HG02759 (cell line): ENCODE results near the gene GRID2.
A peak's percentile ranks its signal among the peaks of the same experiment; 100 is the strongest.

Source experiments
- ATAC-seq: cut with Tn5 transposase; IDR thresholded peaks from one replicate; pipeline ENCODE4 v1.9.1; 2021; ENCODE audit warnings: mild to moderate bottlenecking, moderate library complexity; ENCODE audit not compliant: unreplicated experiment

GRID2 gene

DNA sequence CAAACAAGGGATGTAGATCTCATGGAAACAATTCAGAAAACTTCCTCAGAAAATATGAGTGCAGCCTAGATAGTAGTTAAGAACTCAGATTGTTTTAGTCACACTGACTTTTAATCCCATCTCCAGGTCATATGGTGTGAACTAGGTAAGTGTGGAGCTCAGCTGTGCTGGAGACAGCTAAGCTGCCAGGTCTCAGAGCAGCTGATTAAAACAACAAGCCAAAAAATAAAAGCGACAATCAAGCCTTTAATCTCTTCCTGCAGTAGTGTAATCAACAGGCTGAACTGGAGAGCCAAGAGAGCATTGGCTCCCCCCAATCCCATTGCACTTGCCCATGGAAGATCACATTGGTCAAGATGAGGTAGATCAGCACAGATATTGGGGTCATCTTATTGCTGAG lies 1426.5 kb downstream of the GRID2 start:
- ATAC-seq, result no peak

DNA sequence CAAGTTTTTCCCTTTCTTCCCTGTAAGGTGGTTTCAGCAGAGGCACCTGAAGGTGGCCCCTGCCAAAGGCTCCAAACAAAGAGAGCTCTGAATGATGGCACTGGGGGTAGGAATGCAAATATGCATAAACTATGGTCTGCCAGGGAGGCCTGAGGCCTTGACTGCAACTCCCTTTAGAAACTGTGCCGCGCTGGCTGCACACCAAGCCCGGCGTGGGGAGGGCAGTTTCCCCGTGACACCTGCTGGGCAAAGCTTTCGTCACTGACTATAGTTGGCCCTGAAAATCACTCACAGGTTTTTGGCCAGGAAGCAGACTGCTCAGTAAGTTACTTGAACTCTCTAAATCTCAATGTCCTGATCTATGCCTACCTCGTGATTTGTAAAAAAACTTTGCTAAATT lies 1427.0 kb downstream of the GRID2 start:
- ATAC-seq, result peak; percentile 19

DNA sequence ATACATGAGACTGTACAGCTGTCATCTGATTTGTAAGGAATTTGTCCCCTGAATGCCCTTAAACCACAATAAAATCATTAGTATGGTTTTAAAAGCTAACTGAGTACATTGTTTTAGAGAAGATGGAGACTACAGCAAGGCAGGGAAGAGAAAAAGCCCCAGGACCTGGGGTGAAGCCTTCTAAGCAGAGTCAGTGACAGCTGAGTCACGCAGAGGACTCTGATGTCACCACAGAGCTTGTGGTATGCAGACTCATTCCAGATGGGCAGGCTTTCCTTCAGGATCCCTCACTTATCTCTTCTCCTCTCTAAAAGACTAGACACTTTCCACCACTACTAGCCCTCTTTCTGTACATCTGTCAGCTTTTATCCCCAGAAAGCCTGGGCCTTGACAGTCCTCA lies 1427.7 kb downstream of the GRID2 start:
- peak; percentile 63 for ATAC-seq

DNA sequence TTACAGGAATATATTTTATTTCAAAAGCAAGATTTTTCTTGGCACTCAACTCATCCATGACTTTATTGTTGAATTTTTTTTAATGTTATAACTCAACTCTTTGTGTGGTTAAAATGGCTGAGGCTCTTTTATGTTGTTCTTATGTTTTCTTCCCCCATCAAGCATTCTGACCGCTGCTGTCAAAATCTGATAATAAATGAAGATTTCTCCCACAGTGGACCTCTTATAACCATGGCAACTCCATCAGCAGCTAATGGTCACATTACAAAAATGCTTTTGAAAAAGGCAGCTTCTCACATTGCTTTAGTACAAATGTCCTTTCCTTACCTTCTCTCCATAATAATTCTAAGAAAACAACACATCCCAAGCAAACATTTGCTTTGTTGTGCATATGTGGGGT lies 1428.7 kb downstream of the GRID2 start:
- ATAC-seq, result no peak

DNA sequence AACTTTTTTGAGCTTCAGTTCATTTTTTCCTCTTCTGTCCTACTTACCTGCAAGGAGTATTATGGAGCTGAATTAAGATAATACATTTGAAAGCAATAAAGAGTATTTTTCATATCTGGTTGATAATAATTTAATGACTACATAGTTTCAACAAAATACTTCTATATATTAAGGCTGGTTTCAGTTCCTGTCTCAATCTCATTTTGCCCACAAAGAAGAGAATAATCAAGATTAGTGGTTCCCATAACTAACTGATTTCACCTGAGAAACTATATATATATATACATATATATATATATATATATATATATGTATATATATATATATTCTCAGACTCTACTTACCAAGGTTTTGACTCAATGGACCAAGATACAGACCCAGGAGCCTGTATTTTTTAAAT lies 1437.1 kb downstream of the GRID2 start:
- ATAC-seq, result no peak

DNA sequence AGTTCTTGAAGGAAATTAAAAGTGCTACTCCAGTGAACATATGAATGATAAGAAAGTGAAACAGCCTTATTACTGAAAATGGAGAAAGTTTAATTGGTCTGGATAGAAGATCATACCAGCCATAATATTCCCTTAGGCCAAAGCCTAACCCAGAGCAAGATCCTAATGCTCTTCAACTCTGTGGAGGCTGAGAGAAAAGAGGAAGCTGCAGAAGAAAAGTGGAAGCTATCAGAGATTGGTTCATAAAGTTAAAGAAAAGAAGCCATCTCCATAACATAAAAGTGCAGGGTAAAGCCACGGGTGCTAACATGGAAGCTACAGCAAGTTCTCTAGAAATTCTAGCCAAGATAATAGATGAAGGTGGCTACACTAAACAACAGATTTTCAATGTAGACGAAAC lies 1439.3 kb downstream of the GRID2 start:
- ATAC-seq, result no peak

DNA sequence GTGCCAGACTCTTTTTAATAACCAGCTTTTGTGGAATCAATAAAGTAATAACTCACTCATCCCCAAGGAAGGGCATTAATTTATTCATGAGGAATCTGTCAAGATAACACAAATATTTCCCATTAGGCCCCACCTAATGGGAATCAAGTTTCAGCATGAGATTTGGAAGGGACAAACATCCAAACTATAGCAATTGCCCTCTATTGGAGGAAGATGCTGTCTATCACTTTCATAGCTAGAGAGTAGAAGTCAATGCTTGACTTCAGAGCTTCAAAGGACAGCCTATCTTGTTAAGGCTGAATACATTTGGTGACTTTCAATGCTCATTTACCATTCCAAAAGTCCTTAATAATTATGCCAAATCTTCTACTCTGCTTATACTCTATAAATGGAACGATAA lies 1439.9 kb downstream of the GRID2 start:
- no peak for ATAC-seq

DNA sequence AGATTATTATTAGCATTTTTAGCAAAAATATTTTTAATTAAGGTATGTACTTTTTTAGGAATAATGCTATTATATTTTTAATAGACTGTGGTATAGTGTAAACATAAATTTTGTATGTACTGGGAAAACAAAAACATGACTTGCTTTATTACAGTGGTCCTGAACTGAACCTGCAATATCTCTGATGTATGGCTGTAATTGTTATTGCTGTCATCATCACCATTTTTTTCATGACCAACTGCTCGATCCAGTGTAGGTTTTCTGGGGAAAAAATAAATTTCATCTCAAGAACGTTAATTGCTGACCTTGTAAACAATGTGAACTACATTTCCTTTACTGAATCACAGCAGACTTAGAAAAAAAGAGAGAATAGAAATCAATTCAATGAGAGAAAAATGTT lies 1441.2 kb downstream of the GRID2 start:
- ATAC-seq, result no peak

DNA sequence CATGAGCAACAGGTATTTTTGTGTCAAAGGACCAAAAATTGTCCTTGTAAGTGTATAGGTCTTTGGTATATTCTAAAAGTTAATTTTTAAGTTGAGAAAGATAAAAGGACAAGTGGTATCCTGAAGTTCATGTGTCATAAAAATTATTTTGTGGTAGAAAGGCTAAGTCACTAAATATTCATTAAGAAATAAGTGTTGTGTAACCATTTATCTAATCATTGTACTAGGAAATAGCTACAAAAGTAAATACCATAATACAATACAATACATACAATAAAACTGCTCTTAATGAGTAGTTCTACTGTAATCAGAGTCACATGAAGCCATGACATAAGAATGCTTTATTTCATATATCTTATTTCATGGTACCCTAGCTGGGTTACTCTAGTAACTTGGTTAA lies 1442.3 kb downstream of the GRID2 start:
- no peak for ATAC-seq

DNA sequence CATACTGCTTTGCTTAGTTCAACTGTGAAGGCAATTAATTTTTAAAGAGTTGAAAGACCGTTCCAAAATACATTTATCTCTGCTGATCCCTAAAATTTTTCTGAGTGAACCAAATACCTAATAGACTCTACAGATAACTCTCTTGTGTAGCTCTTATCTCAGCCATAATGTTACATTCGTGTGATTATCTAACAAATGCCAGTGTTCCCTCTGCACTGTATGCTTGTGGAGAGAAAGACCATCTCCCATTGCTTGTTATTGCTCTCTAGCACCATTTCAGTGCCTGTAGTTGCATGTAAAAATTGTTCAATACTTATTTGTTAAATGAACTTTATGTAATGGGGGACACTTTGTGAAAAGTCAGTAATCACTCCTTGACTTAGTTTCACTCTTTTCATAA lies 1443.5 kb downstream of the GRID2 start:
- ATAC-seq, result no peak

DNA sequence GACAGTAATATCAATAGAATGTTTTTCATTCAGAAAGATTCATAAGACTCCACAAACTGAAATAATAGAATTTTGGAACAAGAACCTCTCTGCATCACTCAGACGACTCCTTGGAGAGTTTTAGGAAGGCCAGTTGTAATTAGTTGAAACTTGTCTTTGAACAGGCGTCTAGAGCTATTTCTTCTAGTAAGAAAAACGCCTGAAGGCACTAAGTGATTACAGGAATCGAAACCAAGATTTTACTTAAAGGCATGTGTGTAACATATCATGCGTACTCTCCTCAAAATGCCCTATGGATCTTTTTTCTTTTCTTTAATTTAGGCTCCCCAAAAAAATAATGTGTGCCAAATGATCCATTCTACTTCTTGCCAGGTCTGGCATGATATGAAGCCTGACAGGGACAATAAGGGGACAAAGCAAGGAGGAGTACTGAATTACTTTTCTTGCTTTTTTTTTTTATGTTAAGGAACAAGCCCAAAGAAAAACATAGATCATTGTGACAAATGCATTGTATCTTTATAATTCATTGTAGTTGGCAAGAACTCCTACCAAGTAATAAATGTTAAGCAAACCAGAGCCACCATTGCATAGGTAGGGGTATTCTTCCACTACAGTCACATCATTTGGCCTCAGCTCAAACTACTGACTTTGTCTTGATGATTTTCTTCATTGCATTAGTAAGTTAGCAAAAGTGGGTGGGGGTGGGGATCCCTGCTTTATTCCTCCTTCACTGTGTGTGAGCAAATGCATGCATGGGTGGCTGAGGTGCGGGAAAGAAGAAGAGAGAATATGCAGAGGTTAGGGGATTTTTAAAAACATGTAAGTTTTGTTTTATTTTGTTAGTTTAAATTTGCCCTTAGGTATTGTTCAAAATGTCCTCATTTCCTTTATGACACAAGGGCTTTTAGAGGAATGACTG lies 1444.9 kb downstream of the GRID2 start:
- peak; percentile 35 for ATAC-seq

DNA sequence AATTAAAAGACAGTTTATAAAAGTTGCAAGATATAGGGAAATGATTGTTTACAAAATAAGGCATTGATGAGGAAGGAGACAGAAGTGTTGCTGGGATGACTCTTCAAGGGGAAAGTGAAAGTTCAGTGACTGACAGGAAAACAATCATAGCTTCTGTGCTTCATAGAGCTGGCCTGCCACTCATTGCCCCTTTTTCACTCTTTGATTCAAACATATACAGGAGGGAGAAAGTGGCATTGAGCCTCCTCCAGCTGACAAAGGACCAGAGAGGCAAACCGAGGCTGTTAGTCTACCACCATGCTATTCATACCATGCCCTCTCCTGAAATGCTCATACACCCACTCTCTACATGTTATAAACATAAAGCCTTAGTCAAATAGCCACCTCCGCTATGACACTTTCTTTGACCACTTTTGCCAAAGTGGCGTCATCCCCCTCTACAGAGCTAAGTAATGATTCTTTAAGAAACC lies 1445.6 kb downstream of the GRID2 start:
- ATAC-seq, result peak; percentile 83

DNA sequence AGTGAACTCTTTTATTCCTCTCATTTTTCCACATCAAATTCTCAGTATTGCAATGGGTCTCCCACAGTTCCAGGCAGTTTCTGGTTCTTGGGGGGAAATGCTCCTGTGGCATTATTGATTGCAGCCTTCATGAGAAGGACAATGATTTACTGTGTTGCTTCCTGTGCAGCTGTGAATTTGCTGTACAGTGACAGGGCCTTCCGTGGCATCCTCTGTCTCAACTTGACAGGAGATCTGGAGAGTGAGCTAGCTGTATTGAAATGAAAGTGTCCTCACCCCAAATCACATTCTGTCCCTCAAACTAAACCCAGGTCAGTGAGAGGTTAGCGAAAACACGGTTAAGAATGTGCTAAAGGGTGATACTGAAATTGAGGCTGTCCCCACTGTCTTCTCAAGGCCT lies 1447.6 kb downstream of the GRID2 start:
- peak; percentile 20 for ATAC-seq

DNA sequence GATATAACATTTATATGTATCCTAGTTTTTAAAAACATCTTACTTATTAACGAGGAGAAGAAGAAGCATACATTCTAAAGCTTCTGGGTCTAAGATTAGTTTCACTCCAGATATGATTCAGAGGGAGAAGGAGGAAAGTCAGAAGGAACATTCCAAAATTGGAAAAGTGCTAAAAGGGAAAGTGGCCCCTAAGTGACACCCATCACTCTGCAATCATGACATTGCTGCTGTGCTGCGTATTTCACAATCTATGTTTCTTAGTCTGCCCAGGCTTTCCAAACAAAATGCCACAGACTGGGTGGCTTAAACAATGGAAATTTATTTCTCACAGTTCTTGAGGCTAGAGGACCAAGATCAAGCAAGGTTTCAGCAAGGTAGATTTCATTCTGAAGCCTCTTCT lies 1452.3 kb downstream of the GRID2 start:
- no peak for ATAC-seq

DNA sequence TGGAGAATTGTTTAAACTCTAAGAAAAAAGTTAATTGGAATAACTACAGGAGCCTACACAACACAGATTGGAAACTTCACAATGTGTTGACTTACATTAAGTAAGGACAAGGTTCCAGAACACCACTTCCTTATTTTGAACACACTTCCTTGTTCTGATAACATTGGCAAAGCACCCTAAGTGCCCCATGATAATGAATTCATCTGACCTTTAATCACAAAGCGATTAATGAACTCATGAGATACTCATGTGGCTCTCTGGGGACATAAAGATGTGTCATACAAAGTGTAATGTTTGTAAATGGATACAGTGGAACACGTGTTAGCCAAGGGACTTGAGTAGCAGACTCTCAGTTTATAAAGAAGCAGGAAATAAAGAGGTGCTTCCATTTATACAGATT lies 1455.7 kb downstream of the GRID2 start:
- ATAC-seq, result no peak

DNA sequence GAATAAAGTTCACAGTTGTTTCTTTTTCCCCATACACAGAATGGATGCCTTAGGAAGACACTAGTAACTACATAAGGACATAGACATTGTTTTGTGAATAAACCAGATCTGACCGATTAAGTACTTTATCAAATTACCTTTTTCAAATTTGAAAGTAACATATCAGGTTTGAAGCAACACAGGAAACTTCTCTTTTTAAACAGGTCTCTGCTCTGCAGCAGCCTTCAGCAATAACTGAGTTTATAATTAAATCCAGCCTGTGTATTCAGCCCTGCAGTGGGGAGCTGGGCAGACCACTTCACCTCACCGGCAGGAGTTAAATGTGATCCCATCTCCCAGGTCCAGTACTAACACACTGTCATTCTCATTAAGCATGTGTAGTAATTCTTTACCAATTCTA lies 1456.5 kb downstream of the GRID2 start:
- ATAC-seq, result no peak

DNA sequence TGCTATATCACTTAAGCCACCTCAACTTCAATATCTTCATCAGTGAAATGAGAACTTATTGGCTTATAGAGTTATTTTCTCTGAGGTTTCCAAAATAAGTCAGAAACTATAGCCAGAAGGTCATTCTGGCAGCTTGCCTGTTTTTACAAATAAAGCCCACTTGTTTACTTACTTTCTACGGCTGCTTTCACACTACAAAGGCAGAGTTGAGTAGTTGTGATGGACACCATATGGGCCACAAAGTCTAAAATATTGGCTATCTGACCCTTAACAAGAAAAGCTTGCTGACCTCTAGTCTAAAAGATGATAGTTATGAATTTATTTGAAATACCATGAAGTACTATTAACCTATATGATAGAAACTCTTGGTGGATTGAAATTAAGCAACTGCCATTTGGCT lies 1457.5 kb downstream of the GRID2 start:
- no peak for ATAC-seq

DNA sequence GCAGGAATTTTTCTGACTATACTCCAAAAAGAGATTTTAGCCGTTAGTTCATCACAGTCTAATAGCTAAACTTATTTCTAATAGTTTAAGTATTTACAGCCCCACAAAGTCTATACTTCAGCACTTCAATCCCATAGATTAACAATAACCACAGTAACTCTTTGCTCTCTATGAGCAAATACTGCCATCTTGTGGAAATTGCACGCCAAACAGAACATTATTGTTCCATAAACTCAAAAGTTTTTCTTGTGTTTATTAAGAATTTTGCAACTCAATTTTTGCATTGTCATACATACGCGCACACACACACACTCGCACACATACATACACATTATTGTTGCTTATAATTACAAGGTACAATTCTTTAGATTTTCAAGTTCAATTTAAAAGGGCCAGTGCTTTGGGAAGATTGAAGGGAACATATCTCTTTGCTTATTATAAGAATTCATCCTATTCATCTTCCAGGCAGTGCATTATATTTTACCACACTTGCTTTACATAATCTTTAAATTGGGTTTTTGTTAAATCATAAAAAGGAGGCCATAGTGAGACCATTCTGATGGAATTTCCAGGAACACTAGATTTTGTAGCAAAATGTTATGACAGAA lies 1461.0 kb downstream of the GRID2 start:
- peak; percentile 83 for ATAC-seq

DNA sequence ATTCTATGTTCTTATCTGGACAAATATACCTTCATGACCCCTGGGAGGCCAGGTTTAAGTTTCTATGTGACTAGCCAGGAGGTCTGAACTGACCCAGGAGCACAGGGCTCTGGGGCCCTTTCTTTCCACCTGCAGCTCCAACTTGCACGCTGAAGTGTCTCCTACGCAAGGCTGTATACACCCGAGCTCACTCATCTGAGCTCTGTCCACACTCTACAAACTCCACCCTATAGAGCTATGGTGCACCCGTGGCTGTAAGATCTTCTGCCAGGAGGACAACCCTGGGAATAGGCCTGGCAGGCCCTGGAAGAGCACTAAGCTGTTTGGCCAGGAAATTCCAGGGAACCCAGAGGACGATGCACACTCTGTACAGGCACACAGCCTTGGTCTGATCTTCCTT lies 1464.2 kb downstream of the GRID2 start:
- ATAC-seq, result no peak

DNA sequence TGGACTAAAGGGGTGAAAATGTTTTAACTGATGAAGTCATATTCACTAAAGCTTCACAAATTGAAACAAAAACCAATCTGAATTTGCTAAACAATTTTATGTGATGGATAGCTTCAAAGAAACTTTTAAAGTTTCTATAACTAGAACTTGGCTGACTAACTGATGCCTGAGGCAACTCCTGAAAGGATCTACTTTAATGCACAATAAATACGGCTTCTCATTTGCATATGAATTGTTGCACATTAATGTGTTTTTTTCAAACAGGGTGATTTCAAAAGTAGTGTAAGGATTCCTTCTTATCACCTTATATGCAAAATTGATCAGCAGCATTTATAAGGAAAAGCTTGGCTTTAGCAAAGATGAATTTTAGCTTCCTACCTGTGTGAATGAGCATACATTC lies 1466.4 kb downstream of the GRID2 start:
- no peak for ATAC-seq

DNA sequence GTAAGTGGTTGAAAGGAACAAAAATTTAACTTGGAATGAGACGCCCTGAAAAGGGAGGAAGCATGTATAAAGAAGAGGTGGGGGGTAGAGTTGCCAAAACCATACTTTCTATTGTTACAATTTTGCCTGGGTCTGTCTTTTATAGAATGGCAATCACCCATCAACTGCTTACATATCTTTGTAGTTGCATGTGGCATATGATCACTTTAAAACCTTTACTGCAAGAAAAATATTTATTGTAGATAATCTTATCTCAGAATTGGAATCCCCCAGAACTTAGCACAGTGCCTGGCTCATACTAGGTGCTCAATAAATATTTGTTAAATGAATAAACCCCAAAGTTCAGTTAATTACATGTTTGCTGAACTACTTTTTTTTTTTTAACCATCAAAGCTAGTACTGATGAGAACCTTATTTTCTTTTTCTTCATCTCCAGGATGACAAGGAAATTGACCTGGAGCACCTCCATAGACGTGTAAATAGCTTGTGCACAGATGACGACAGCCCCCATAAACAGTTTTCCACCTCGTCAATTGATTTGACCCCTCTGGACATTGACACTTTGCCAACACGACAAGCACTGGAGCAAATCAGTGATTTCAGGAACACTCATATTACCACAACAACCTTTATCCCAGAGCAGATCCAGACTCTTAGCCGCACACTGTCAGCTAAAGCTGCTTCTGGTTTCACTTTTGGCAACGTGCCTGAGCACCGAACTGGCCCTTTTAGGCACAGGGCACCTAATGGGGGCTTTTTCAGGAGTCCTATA lies 1468.1 kb downstream of the GRID2 start:
- ATAC-seq, result no peak

DNA sequence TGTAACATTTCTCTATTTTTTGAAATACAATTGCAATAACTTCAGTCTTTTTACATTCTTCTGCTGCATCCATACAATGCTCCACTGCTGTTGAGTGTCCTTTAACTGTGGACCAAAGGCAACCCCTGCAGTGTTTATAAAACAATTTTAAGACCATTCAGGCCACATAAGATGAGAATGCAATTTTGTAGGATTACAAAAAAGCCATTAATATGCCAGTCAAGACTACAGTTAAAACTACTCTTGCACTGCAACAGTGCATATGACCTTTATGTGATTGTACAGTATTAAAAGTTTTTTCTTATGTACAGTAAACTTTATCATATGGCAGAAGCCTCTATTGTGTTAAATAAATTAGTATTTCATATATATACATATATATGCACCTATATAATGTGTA lies 1469.1 kb downstream of the GRID2 start:
- ATAC-seq, result no peak
